Stimulated activated memory B cell treated with anti-CD40 and anti-IgM and Interleukin-4, amounts not matched to agents 10 μg/mL and 1 μg/mL and 100 μg/mL, for 72 hours (primary cell): Measurements from ENCODE around the gene DYNC2LI1.

Experiments used
- ATAC-seq: fragments of 150-1000 bp; cut with Tn5 transposase; 2 replicates; pipeline ENCODE4 v1.10.0; 2021
- H3K27ac Mint-ChIP-seq: one replicate; pipeline ENCODE4 v1.8.0; 2022; ENCODE audit warnings: mild to moderate bottlenecking, mixed read lengths
- H3K27me3 Mint-ChIP-seq: one replicate; pipeline ENCODE4 v1.8.0; 2022; ENCODE audit warnings: mixed read lengths
- H3K36me3 Mint-ChIP-seq: one replicate; pipeline ENCODE4 v1.8.0; 2022; ENCODE audit warnings: mixed read lengths
- H3K4me1 Mint-ChIP-seq: one replicate; pipeline ENCODE4 v1.8.0; 2022; ENCODE audit warnings: mixed read lengths
- H3K4me3 Mint-ChIP-seq: one replicate; pipeline ENCODE4 v1.8.0; 2022; ENCODE audit warnings: mild to moderate bottlenecking, moderate library complexity, mixed read lengths
- H3K9me3 Mint-ChIP-seq: one replicate; pipeline ENCODE4 v1.8.0; 2022; ENCODE audit warnings: mixed read lengths

Gene DYNC2LI1

GRCh38 chr2:43749583-43749982, 24.3 kb upstream of the DYNC2LI1 start:
- Mint-ChIP-seq H3K9me3 (no peaks in the 10 kb centered on the region), H3K27ac (no peak overlapping the region), H3K4me1 (no peaks in the 10 kb centered on the region), H3K36me3 (no peaks in the 10 kb centered on the region), H3K27me3 (no peaks in the 10 kb centered on the region), H3K4me3 (no peak overlapping the region)
- no peak for ATAC-seq

- no peak overlapping the region for H3K4me3 Mint-ChIP-seq
- no peaks in the 10 kb centered on the region for H3K4me1 Mint-ChIP-seq
- no peaks in the 10 kb centered on the region for H3K9me3 Mint-ChIP-seq
- ATAC-seq: no peak
- no peaks in the 10 kb centered on the region for H3K36me3 Mint-ChIP-seq
- H3K27ac Mint-ChIP-seq: no peak overlapping the region
- no peaks in the 10 kb centered on the region for H3K27me3 Mint-ChIP-seq
These were observed 22.3 kb upstream of the DYNC2LI1 start for GRCh38 chr2:43751476-43751990.

- Mint-ChIP-seq H3K4me3 (no peak overlapping the region), H3K36me3 (no peaks in the 10 kb centered on the region), H3K27ac (no peak overlapping the region), H3K9me3 (no peaks in the 10 kb centered on the region), H3K27me3 (no peaks in the 10 kb centered on the region), H3K4me1 (no peaks in the 10 kb centered on the region)
- no peak for ATAC-seq
These were observed 21.5 kb upstream of the DYNC2LI1 start for GRCh38 chr2:43752302-43752701.

- ATAC-seq: no peak
- Mint-ChIP-seq H3K4me3 (no peak overlapping the region), H3K9me3 (no peaks in the 10 kb centered on the region), H3K4me1 (no peaks in the 10 kb centered on the region), H3K27ac (no peak overlapping the region), H3K36me3 (no peaks in the 10 kb centered on the region), H3K27me3 (no peaks in the 10 kb centered on the region)
These were observed 19.7 kb upstream of the DYNC2LI1 start for GRCh38 chr2:43754180-43754579.

- ATAC-seq: no peak
- Mint-ChIP-seq H3K27ac (no peak overlapping the region), H3K9me3 (no peaks in the 10 kb centered on the region), H3K36me3 (no peaks in the 10 kb centered on the region), H3K27me3 (no peaks in the 10 kb centered on the region), H3K4me1 (no peaks in the 10 kb centered on the region), H3K4me3 (no peak overlapping the region)
These were observed 15.1 kb upstream of the DYNC2LI1 start for GRCh38 chr2:43758739-43759138.

- Mint-ChIP-seq H3K4me3 (no peak overlapping the region), H3K27me3 (no peaks in the 10 kb centered on the region), H3K9me3 (no peaks in the 10 kb centered on the region)
These were observed 14.6 kb upstream of the DYNC2LI1 start for GRCh38 chr2:43759195-43759594.

GRCh38 chr2:43762286-43762685, 11.6 kb upstream of the DYNC2LI1 start:
- no peaks in the 10 kb centered on the region for H3K4me1 Mint-ChIP-seq
- H3K27ac Mint-ChIP-seq: no peak overlapping the region

More at GRCh38 chr2:43759195-43759594, 14.6 kb upstream of the DYNC2LI1 start:
- Mint-ChIP-seq H3K4me1 (no peaks in the 10 kb centered on the region), H3K27ac (no peak overlapping the region), H3K36me3 (no peaks in the 10 kb centered on the region)
- no peak for ATAC-seq

GRCh38 chr2:43763091-43763490, 10.7 kb upstream of the DYNC2LI1 start:
- Mint-ChIP-seq H3K27me3 (no peaks in the 10 kb centered on the region), H3K9me3 (no peaks in the 10 kb centered on the region), H3K36me3 (no peaks in the 10 kb centered on the region), H3K4me3 (no peak overlapping the region), H3K27ac (no peak overlapping the region), H3K4me1 (no peaks in the 10 kb centered on the region)
- ATAC-seq: no peak

More at GRCh38 chr2:43762286-43762685, 11.6 kb upstream of the DYNC2LI1 start:
- no peaks in the 10 kb centered on the region for H3K36me3 Mint-ChIP-seq
- no peak for ATAC-seq
- no peak overlapping the region for H3K4me3 Mint-ChIP-seq
- no peaks in the 10 kb centered on the region for H3K27me3 Mint-ChIP-seq
- H3K9me3 Mint-ChIP-seq: no peaks in the 10 kb centered on the region

GRCh38 chr2:43764086-43764705, 9.6 kb upstream of the DYNC2LI1 start:
- H3K27me3 Mint-ChIP-seq: no peaks in the 10 kb centered on the region
- no peak for ATAC-seq

GRCh38 chr2:43766006-43766405, 7.8 kb upstream of the DYNC2LI1 start:
- Mint-ChIP-seq H3K27ac (no peak overlapping the region), H3K9me3 (no peaks in the 10 kb centered on the region), H3K36me3 (no peaks in the 10 kb centered on the region), H3K27me3 (no peaks in the 10 kb centered on the region), H3K4me1 (no peaks in the 10 kb centered on the region), H3K4me3 (no peak overlapping the region)
- ATAC-seq: no peak

More at GRCh38 chr2:43764086-43764705, 9.6 kb upstream of the DYNC2LI1 start:
- Mint-ChIP-seq H3K4me1 (no peaks in the 10 kb centered on the region), H3K36me3 (no peaks in the 10 kb centered on the region), H3K9me3 (no peaks in the 10 kb centered on the region), H3K27ac (no peak overlapping the region), H3K4me3 (no peak overlapping the region)

- peaks cover 5% of the 10 kb centered on the region for H3K36me3 Mint-ChIP-seq
- ATAC-seq: no peak
- H3K27ac Mint-ChIP-seq: peak overlapping the region; percentile 91
- no peaks in the 10 kb centered on the region for H3K27me3 Mint-ChIP-seq
- no peaks in the 10 kb centered on the region for H3K9me3 Mint-ChIP-seq
- H3K4me3 Mint-ChIP-seq: peak overlapping the region; percentile 98
- H3K4me1 Mint-ChIP-seq: peaks cover 12% of the 10 kb centered on the region
These were observed 778 bp downstream of the DYNC2LI1 start for GRCh38 chr2:43774617-43775016.

GRCh38 chr2:43776324-43776723, 2.5 kb downstream of the DYNC2LI1 start:
- Mint-ChIP-seq H3K4me3 (no peak overlapping the region), H3K36me3 (peaks cover 16% of the 10 kb centered on the region), H3K27me3 (no peaks in the 10 kb centered on the region), H3K4me1 (peaks cover 12% of the 10 kb centered on the region), H3K27ac (no peak overlapping the region), H3K9me3 (no peaks in the 10 kb centered on the region)
- ATAC-seq: no peak

- ATAC-seq: no peak
- no peak overlapping the region for H3K4me3 Mint-ChIP-seq
These were observed 3.6 kb downstream of the DYNC2LI1 start for GRCh38 chr2:43777306-43777926.

GRCh38 chr2:43778233-43778632, 4.4 kb downstream of the DYNC2LI1 start:
- Mint-ChIP-seq H3K27ac (no peak overlapping the region), H3K36me3 (peaks cover 16% of the 10 kb centered on the region), H3K4me3 (no peak overlapping the region), H3K9me3 (no peaks in the 10 kb centered on the region), H3K4me1 (peaks cover 12% of the 10 kb centered on the region), H3K27me3 (no peaks in the 10 kb centered on the region)
- ATAC-seq: no peak

More at GRCh38 chr2:43777306-43777926, 3.6 kb downstream of the DYNC2LI1 start:
- Mint-ChIP-seq H3K9me3 (no peaks in the 10 kb centered on the region), H3K27ac (no peak overlapping the region), H3K27me3 (no peaks in the 10 kb centered on the region), H3K36me3 (peaks cover 16% of the 10 kb centered on the region), H3K4me1 (peaks cover 12% of the 10 kb centered on the region)

GRCh38 chr2:43787895-43788294, 14.1 kb downstream of the DYNC2LI1 start:
- H3K9me3 Mint-ChIP-seq: no peaks in the 10 kb centered on the region
- peaks cover 22% of the 10 kb centered on the region for H3K36me3 Mint-ChIP-seq
- H3K27me3 Mint-ChIP-seq: no peaks in the 10 kb centered on the region
- no peak overlapping the region for H3K27ac Mint-ChIP-seq
- H3K4me3 Mint-ChIP-seq: no peak overlapping the region
- no peak for ATAC-seq
- no peaks in the 10 kb centered on the region for H3K4me1 Mint-ChIP-seq

GRCh38 chr2:43788646-43789045, 14.8 kb downstream of the DYNC2LI1 start:
- H3K27me3 Mint-ChIP-seq: no peaks in the 10 kb centered on the region
- no peak for ATAC-seq
- H3K4me1 Mint-ChIP-seq: no peaks in the 10 kb centered on the region
- no peak overlapping the region for H3K27ac Mint-ChIP-seq
- no peak overlapping the region for H3K4me3 Mint-ChIP-seq
- H3K36me3 Mint-ChIP-seq: peaks cover 24% of the 10 kb centered on the region
- H3K9me3 Mint-ChIP-seq: no peaks in the 10 kb centered on the region
